ENCODE measurements around the gene STAT2.

DNA sequence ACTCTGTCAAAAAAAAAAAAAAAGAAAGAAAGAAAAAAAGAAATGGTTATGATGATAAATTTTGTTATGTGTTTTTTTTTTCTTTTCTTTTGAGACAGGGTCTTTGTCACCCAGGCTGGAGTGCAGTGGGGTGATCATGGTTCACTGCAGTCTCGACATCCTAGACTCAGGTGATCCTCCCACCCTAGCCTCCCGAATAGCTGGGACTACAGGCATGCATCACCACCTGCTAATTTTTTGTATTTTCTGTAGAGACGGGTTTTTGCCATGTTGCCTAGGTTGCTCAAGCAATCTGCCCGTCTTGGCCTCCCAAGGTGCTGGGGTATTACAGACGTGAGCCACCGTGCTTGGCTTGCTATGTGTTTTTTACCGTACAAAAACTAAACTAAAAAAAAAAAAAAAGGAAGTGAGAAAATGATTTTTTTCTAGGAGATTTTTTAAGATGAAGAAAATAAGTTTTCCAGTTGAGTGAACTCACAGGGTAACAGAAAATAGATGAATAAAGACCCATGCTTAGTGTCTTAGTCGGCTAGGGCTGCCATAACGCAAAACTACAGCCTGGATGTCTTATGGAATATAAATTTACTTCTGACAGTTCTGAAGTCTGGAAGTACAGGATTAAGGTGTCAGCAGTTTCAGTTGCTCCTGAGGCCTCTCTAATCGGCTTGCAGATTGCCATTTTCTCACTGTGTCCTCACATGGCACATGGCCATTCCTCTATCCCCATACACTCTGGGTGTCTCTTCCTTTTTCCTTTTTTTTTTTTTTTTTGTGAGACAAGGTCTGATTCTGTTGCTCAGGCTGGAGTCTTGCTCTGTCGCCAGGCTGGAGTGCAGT is 15.9 kb upstream of the STAT2 start:
- TF ChIP-seq, protein P1, sequence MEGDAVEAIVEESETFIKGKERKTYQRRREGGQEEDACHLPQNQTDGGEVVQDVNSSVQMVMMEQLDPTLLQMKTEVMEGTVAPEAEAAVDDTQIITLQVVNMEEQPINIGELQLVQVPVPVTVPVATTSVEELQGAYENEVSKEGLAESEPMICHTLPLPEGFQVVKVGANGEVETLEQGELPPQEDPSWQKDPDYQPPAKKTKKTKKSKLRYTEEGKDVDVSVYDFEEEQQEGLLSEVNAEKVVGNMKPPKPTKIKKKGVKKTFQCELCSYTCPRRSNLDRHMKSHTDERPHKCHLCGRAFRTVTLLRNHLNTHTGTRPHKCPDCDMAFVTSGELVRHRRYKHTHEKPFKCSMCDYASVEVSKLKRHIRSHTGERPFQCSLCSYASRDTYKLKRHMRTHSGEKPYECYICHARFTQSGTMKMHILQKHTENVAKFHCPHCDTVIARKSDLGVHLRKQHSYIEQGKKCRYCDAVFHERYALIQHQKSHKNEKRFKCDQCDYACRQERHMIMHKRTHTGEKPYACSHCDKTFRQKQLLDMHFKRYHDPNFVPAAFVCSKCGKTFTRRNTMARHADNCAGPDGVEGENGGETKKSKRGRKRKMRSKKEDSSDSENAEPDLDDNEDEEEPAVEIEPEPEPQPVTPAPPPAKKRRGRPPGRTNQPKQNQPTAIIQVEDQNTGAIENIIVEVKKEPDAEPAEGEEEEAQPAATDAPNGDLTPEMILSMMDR (conservative IDR thresholded peaks at IDR 0.05), result no peak
- TF ChIP-seq EZH2 (IDR thresholded peaks at IDR 0.05; ENCODE audit: low read depth), result no peak

All from PC-9 (cell line).